Breast epithelium (tissue), 3 donors: Measurements from ENCODE around the gene SNAPC3.
"Not testable (repeated sequence)": the region's sequence is repeated elsewhere in the genome, so short reads cannot be mapped to it uniquely, and the experiment has no call there.

Experiments
- CTCF ChIP-seq, 3 donors: fragments of 450-650 bp; IDR thresholded peaks; one replicate each; pipeline ENCODE4 v1.5.1; 2016 to 2017; ENCODE audit warnings: antibody characterized with exemption in 3 of 3, mild to moderate bottlenecking in 3 of 3, moderate library complexity in 3 of 3
- POLR2A ChIP-seq: fragments of 450-650 bp; IDR thresholded peaks from one replicate; pipeline ENCODE4 v1.6.1; 2016; ENCODE audit warnings: antibody characterized with exemption, mild to moderate bottlenecking, moderate library complexity
- POLR2AphosphoS5 ChIP-seq, 3 donors: sonication (generic); formaldehyde crosslinking; IDR thresholded peaks; one replicate each; pipeline ENCODE4 v1.6.1; 2017; ENCODE audit warnings: antibody characterized with exemption in 3 of 3

GRCh38 chr9:15379317-15379716 lies 43.4 kb upstream of the SNAPC3 start:
- TF ChIP-seq POLR2A; CTCF (IDR thresholded peaks at IDR 0.05); POLR2AphosphoS5 (IDR thresholded peaks at IDR 0.05): not testable (repeated sequence)
